ENCODE data around the gene COL5A1.

GRCh38 chr9:134774410-134774809 is 132.8 kb downstream of the COL5A1 start:
- TF ChIP-seq, protein P1, sequence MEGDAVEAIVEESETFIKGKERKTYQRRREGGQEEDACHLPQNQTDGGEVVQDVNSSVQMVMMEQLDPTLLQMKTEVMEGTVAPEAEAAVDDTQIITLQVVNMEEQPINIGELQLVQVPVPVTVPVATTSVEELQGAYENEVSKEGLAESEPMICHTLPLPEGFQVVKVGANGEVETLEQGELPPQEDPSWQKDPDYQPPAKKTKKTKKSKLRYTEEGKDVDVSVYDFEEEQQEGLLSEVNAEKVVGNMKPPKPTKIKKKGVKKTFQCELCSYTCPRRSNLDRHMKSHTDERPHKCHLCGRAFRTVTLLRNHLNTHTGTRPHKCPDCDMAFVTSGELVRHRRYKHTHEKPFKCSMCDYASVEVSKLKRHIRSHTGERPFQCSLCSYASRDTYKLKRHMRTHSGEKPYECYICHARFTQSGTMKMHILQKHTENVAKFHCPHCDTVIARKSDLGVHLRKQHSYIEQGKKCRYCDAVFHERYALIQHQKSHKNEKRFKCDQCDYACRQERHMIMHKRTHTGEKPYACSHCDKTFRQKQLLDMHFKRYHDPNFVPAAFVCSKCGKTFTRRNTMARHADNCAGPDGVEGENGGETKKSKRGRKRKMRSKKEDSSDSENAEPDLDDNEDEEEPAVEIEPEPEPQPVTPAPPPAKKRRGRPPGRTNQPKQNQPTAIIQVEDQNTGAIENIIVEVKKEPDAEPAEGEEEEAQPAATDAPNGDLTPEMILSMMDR (IDR thresholded peaks at IDR 0.05), result no peak
- TF ChIP-seq POLR2A (IDR thresholded peaks at IDR 0.05), result no peak
